Measurements from ENCODE around the gene RNASEH2B. TPM values are rescaled to one million over a fixed set of nuclear protein-coding genes. Genes with fewer than 3 reads are reported as not detected.

RNASEH2B gene
- total and polyA plus RNA-seq, 12 donors = 23.5 to 77.1 (median 33.0) TPM

- Histone ChIP-seq H3K27ac (no peak overlapping the region), H3K27me3 (no peaks in the 10 kb centered on the region), H3K36me3 (replicated peaks in 1 of 2) (peaks cover 0 to 4% of the 10 kb centered on the region in 2 donors), H3K9me3 (replicated peaks in 1 of 3) (no peaks in the 10 kb centered on the region), H3K4me3 (no peak overlapping the region), H3K4me1 (replicated peaks in 1 of 2) (no peaks in the 10 kb centered on the region)
- TF ChIP-seq POLR2A (IDR thresholded peaks at IDR 0.05) (no peak), CTCF (IDR thresholded peaks at IDR 0.05) (no peak)
- WGBS, 4 donors = 70 to 93% (median 83%) methylated on average over 2 of the region's 2 CpGs
- intact Hi-C loops (cut with DNase I) = no loop called here
- no peak for DNase-seq
Measured at GRCh38 chr13:50940509-50940908, 30.9 kb downstream of the RNASEH2B start.

- TF ChIP-seq POLR2A (IDR thresholded peaks at IDR 0.05) (no peak), CTCF (IDR thresholded peaks at IDR 0.05) (no peak)
- H3K4me1 ChIP-seq (replicated peaks in 1 of 2) = no peaks in the 10 kb centered on the region
- intact Hi-C loops (cut with DNase I) = no loop called here
- H3K4me3 ChIP-seq = no peak overlapping the region
- H3K36me3 ChIP-seq (replicated peaks in 1 of 2) = peaks cover 0 to 4% of the 10 kb centered on the region in 2 donors
- no peak for DNase-seq
- H3K27ac ChIP-seq = no peak overlapping the region
- no peaks in the 10 kb centered on the region for H3K27me3 ChIP-seq
- WGBS, 4 donors = 93 to 97% (median 95%) methylated on average over 2 of the region's 2 CpGs
- H3K9me3 ChIP-seq (replicated peaks in 1 of 3) = no peaks in the 10 kb centered on the region
Measured at GRCh38 chr13:50941146-50941545, 31.6 kb downstream of the RNASEH2B start.

- Histone ChIP-seq H3K36me3 (replicated peaks in 1 of 2) (peaks cover 0 to 4% of the 10 kb centered on the region in 2 donors), H3K4me3 (no peak overlapping the region), H3K27ac (no peak overlapping the region), H3K27me3 (no peaks in the 10 kb centered on the region), H3K4me1 (replicated peaks in 1 of 2) (no peaks in the 10 kb centered on the region), H3K9me3 (replicated peaks in 1 of 3) (no peaks in the 10 kb centered on the region)
- 85 to 94% (median 87%) methylated on average over 3 of the region's 3 CpGs for WGBS, 4 donors
- TF ChIP-seq CTCF (IDR thresholded peaks at IDR 0.05) = no peak
- no peak for TF ChIP-seq POLR2A (IDR thresholded peaks at IDR 0.05)
- no peak for DNase-seq
- intact Hi-C loops (cut with DNase I) = no loop called here
Measured at GRCh38 chr13:50942630-50943311, 33.2 kb downstream of the RNASEH2B start.

- Histone ChIP-seq H3K27ac (no peak overlapping the region), H3K9me3 (replicated peaks in 1 of 3) (no peaks in the 10 kb centered on the region), H3K27me3 (no peaks in the 10 kb centered on the region), H3K4me1 (replicated peaks in 1 of 2) (no peaks in the 10 kb centered on the region), H3K4me3 (no peak overlapping the region), H3K36me3 (replicated peaks in 1 of 2) (peaks cover 0 to 4% of the 10 kb centered on the region in 2 donors)
- 94 to 100% (median 97%) methylated on average over 1 of the region's 1 CpG for WGBS, 4 donors
- DNase-seq = no peak
- no peak for TF ChIP-seq POLR2A (IDR thresholded peaks at IDR 0.05)
- no peak for TF ChIP-seq CTCF (IDR thresholded peaks at IDR 0.05)
- intact Hi-C loops (cut with DNase I) = no loop called here
Measured at GRCh38 chr13:50945669-50946068, 36.1 kb downstream of the RNASEH2B start.

Measured in adrenal gland (tissue), 12 donors.